NCI-H2196 treated with DMSO at 0.1 percent for 48 hours (cell line): Measurements from ENCODE around the gene MRO.
"Not testable (repeated sequence)": the region's sequence is repeated elsewhere in the genome, so short reads cannot be mapped to it uniquely, and the experiment has no call there.

Source experiments
- DNase-seq: peaks from one replicate; lab custom pipeline; 2025; ENCODE audit not compliant: unreplicated experiment; lab: John Stamatoyannopoulos, UW

Gene MRO

GRCh38 chr18:50793641-50794565 lies 25.9 kb downstream of the MRO start:
- DNase-seq = no peak

- DNase-seq = no peak
These were observed 26.9 kb downstream of the MRO start for GRCh38 chr18:50792885-50793284.

DNA sequence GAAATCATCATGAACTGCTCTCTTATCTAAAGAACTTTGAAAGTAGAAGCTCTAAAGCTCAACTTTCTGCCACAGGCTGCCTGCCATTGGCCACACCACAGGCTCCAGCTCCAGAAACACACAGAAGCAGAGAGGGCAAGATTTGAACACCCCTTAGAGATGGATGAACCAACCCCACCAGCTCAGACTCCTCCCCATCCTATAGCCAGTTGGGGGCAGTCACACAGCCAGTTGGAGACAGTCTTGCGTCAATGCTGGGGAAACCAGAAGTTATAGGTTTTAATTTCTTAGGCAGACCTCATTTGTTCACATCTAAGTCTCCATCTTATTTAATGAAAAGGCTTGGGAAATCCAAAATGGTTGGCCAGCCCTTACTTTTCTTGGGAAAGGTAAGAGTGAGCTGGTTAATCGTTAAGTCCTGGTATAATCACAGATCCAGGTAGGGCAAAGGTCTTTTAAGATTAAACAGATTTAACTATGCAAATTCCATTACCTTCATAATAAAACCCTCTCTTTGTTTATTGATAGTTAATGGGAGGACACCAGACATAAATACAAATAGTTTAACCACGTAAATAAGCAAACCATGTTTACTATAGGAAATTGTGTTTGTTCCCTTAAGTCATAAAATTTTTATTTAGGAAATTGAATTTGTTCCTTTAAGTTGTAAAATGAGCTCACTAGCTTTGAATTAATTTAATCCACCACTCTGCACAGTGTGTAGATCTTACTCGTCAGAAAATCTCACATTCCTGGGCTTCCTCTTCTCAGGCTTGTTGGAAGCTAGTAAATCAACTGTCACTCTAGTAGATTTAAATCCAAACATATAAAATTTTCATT lies 28.0 kb downstream of the MRO start:
- no peak for DNase-seq

- DNase-seq = no peak
These were observed 28.9 kb downstream of the MRO start for GRCh38 chr18:50790948-50791347.

DNA sequence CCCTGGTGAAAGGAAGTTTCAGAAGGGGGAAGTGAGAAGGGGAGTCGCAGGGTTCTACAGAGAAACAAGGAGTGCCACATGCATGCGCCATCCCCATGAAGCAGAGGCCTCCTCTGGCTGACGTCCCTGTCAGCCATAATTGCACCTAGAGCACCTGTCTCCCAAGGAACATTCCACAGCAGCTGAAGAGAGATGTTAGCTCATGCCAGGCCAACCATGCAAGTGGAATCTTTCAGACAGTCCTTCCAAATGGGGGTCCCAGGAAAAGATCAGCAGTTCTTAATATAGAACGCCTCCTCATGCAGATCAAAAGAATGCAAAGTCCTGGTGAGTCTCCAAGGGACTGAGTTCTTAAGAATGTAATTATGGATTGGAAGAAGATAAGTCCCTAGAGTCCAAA lies 29.6 kb downstream of the MRO start:
- no peak for DNase-seq

DNA sequence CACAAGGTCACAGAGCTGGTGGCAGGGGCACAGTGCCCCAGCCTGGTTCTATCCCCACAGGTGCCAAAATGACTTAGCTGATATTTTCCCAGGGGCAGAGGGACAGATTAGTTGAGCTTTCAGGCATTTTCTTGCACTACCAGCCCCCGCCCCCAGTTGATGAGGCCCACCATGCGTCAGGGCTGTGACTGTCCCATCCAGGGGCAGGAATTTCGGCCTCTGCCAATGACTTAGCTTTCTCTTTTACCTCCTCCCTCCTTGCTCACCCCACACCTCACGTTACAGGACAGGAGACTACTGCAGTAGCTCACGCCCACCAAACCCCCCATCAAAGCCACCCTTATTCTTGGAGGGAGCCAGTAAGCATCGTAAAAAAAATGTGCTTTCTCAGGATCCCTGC lies 31.5 kb downstream of the MRO start:
- no peak for DNase-seq

- no peak for DNase-seq
These were observed 33.0 kb downstream of the MRO start for GRCh38 chr18:50786864-50787263.

DNA sequence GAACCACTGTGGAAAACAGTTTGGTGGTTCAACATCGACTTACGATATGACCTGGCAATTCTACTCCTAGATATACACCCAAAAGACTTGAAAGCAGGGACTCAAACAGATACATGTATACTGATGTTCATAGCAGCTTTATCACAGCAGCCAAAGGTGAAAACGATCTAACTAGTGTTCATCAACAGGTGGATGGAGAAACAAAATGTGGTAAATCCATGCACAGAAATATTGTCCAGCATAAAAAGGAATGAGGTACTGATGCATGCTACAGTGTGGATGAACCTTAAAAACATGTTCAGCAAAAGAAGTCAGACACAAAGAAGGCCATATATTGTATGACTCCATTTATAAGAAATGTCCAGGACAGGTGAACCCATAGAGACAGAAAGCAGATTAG lies 36.3 kb downstream of the MRO start:
- no peak for DNase-seq

DNA sequence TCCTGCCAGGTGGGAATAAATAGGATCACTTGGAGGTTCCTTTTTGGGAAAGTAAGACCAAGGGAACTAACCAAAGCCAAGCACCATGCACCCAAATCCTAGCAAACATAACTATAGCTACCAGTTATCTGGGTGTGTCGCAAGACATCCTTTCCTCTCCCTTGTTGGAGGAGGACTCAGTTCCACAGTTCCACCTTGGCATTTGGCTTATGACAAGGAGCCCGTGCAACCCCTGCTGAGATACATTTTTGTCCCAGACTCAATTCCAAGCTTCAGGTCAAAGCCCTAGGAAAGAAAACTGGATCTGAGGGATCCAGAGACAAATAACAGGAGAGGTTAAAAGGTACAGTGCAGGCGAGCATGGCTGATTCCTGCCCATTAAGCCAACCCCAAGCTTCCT lies 40.8 kb downstream of the MRO start:
- not testable (repeated sequence) for DNase-seq

DNA sequence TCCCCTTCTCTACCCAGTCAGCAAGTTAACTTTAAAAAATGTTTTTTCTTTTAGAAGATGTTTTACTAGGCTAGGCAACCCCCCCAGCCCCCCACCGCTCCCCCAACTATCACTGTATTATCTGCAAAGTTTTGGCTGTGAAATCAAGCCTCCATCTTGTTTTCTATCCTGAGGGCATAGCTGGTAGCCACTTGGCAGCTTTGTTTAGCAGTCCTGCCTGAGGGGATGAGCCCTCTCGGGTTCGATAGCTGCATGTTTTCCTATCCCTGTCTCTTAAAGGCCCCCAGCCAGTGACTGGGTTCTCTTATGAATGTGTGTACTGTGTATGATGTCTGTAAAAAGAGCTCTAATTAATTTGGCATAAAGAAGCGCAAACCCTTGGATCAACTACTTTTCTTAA lies 43.4 kb downstream of the MRO start:
- DNase-seq = no peak

- DNase-seq = no peak
These were observed 44.1 kb downstream of the MRO start for GRCh38 chr18:50775726-50776125.

- DNase-seq = no peak
These were observed 44.6 kb downstream of the MRO start for GRCh38 chr18:50775207-50775606.

- DNase-seq = no peak
These were observed 50.4 kb downstream of the MRO start for GRCh38 chr18:50769463-50769862.

- no peak for DNase-seq
These were observed 62.5 kb downstream of the MRO start for GRCh38 chr18:50757358-50757757.

DNA sequence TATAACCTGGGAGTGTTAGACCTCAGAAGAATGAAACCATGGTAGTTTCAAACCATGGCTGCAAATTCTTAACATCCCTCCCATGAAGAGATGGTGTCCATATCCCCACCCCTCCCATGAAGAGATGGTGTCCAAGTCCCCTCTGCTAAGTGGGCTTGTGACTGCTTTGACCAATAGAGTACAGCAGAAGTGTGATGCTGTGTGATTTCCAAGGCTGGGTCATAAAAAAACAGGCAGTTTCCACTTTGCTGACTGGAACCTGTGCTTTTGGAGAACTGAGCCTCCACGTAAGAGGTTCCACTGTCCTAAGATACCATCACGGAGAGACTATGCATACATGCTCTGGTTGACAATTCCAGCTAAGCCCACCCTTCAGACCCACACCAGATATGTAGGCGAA lies 65.5 kb downstream of the MRO start:
- DNase-seq = no peak

DNA sequence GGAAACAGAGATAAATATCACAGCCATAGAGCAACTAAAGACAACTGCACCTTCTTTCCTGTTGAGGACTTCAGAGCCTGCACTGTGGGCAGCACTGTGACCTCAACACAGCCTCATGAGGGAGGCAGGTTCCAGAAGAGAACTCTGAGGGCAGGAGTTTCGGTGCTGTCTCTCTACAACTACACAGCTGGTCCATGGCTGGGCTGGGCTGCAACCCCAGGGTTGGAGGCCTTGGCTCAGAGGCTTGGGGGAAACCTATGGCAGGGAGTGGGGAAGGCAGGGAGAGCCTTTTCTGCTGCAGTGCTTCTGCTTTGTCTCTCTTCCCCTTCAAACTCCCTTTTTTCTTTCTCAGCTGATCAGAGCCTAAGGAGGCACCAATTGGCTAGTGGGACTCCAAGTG lies 66.5 kb downstream of the MRO start:
- no peak for DNase-seq

DNA sequence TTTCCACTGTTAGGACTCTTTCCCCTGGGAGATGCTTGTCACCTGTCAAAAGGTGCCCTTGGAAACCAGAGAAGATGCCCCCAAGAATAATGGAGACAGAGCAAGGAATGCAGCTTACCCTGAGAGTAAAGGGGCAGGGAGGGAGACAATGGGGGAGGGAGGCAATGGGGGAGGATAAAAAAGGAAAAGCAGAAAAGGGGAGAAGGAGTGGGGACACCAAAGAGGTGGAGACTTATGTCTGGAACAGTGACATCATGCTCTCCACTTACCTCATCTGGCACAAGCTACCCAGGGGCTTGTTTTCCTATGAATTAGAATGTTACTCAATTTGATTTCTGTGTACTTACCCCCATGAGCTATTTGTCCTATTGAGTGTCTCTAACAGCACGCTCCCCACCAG lies 67.9 kb downstream of the MRO start:
- no peak for DNase-seq

DNA sequence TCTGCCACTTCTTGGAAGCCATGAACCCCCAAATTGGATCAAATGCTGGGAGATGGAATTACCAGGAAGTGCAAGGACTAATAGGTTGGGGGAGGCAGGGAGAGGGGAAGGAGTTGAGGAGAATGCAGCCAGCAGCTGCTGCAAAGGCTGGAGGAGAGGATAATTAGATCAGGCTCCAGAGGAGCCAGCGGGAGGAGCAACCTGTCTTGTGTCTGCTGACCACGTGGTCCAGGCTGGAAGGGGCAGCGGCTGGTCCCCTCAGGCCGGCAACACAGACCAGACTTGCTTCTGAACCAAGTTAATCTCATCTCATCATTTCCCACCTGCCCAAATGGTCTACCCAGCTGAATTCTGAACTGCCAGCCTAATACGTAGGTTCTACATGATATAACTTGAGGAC lies 68.3 kb downstream of the MRO start:
- no peak for DNase-seq

DNA sequence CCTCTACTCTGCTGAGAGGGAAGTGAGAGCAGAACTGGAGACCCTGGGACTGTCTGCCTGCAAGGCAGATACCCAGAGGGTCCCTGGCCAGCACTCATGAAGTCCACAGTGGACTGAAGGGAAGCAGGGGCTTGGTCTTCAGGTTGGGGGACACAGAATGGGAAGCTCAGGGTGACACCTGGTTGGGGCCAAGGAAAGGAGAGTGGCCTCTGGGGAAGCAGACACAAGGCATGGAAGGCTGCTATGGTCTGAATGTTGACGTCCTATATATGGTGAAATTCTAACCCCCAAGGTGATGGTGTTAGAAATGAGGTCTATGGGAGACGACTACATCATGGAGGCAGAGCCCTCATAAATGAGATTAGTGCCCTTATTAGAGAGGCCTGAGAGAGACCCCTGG lies 69.3 kb downstream of the MRO start:
- DNase-seq = no peak

DNA sequence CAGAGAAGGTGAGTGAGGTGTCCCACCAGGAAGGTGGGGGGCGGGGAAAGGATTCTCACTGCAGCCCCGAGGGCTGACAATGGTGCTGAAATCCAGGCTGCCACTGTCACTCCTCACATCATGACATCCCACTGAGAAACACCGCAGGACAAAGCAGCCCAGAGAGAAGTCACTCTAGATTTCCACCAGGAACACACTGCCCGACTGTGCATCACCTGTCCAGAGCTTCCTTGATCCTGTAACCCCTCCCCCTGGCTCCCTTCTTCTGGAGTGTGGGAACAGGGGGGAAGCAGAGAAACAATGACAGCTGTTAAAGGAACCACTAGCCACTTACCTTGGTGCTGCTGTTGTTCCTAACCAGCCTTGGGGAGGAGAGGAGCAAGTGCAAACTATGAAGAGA lies 69.9 kb downstream of the MRO start:
- DNase-seq = no peak

GRCh38 chr18:50749421-50749820 lies 70.4 kb downstream of the MRO start:
- DNase-seq = no peak
